ENCODE results near the gene TCF7L2. TPM values are rescaled to one million over a fixed set of nuclear protein-coding genes. Genes with fewer than 3 reads are reported as not detected.

Gene TCF7L2
- total RNA-seq, 1 donor from 2014 or later, result 8.2 TPM

GRCh38 chr10:112973805-112974204 is 23.8 kb downstream of the TCF7L2 start:
- H3K9me3 ChIP-seq, result no peaks in the 10 kb centered on the region
- no peak for DNase-seq (ENCODE audit: low spot score in 2 of 2)
- H3K27me3 ChIP-seq, result no peaks in the 10 kb centered on the region
- H3K4me3 ChIP-seq, result no peak overlapping the region
- peaks cover 14 to 30% of the 10 kb centered on the region in 2 donors for H3K36me3 ChIP-seq
- TF ChIP-seq CTCF (IDR thresholded peaks at IDR 0.05), result no peak
- intact Hi-C loops (cut with DNase I), result no loop called here
- H3K27ac ChIP-seq, result no peak overlapping the region
- H3K4me1 ChIP-seq, result peaks cover 0 to 5% of the 10 kb centered on the region in 2 donors

- Histone ChIP-seq H3K27me3 (no peaks in the 10 kb centered on the region), H3K4me3 (no peak overlapping the region), H3K9me3 (no peaks in the 10 kb centered on the region), H3K4me1 (peaks cover 0 to 2% of the 10 kb centered on the region in 2 donors), H3K36me3 (peaks cover 11 to 23% of the 10 kb centered on the region in 2 donors), H3K27ac (no peak overlapping the region)
- TF ChIP-seq CTCF (IDR thresholded peaks at IDR 0.05), result no peak
- intact Hi-C loops (cut with DNase I), result no loop called here
- no peak for DNase-seq (ENCODE audit: low spot score in 2 of 2)
Observed at GRCh38 chr10:112977426-112977898, 27.4 kb downstream of the TCF7L2 start.

- intact Hi-C loops (cut with DNase I), result no loop called here
- Histone ChIP-seq H3K9me3 (no peaks in the 10 kb centered on the region), H3K4me3 (no peak overlapping the region), H3K27ac (no peak overlapping the region), H3K27me3 (no peaks in the 10 kb centered on the region), H3K36me3 (peaks cover 0 to 6% of the 10 kb centered on the region in 2 donors), H3K4me1 (peaks cover 0 to 6% of the 10 kb centered on the region in 2 donors)
- no peak for TF ChIP-seq CTCF (IDR thresholded peaks at IDR 0.05)
- no peak for DNase-seq (ENCODE audit: low spot score in 2 of 2)
Observed at GRCh38 chr10:112979927-112980326, 29.9 kb downstream of the TCF7L2 start.

DNA sequence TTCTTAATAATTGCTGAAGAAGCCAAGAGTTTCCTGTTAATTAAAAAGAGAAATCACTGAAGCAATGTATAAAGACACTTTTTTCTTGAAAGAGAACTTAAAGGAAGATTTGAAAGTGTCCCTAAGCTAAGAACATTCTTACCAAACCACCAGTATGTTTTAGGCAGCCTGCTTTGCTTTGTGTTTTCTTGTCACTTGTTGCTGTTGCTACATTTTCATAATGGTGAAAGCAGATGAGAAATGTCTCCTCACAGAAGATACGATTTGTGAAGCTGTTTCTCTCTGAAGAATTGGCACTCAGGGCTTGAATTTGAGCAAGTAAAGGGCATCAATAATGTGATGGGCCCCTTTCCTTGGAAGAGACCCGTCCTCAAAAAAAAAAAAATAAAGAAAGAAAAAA is 30.9 kb downstream of the TCF7L2 start:
- DNase-seq (ENCODE audit: low spot score in 2 of 2), result no peak
- no peak overlapping the region for H3K4me3 ChIP-seq
- no peaks in the 10 kb centered on the region for H3K27me3 ChIP-seq
- intact Hi-C loops (cut with DNase I), result no loop called here
- no peak overlapping the region for H3K27ac ChIP-seq
- no peaks in the 10 kb centered on the region for H3K9me3 ChIP-seq
- H3K4me1 ChIP-seq, result peaks cover 6 to 14% of the 10 kb centered on the region in 2 donors
- TF ChIP-seq CTCF (IDR thresholded peaks at IDR 0.05), result no peak
- H3K36me3 ChIP-seq, result peaks cover 0 to 1% of the 10 kb centered on the region in 2 donors

DNA sequence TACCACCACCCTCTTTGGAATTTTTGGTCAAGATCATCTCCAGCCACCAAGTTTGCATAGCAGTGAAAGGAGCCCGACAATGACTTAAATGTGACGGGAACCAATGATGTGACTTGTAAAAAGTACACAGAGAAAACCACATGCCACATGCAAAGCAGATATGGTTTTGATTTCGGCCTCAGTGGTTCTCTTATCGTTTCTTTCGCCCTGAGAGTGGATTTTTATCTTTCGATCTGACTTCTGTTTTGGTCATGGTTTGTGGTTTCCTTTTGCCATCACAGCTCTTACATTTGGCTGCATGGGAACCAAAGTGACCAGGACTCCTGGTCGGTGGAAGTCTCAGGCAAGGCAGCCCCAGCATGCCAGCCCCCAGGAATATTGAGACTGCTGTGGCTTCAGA is 31.5 kb downstream of the TCF7L2 start:
- intact Hi-C loops (cut with DNase I), result no loop called here
- Histone ChIP-seq H3K4me1 (peaks cover 9 to 20% of the 10 kb centered on the region in 2 donors), H3K36me3 (no peaks in the 10 kb centered on the region), H3K4me3 (no peak overlapping the region), H3K9me3 (no peaks in the 10 kb centered on the region), H3K27me3 (no peaks in the 10 kb centered on the region), H3K27ac (no peak overlapping the region)
- DNase-seq (ENCODE audit: low spot score in 2 of 2), result no peak
- no peak for TF ChIP-seq CTCF (IDR thresholded peaks at IDR 0.05)
